Left renal pelvis (tissue), 4 donors: ENCODE data around the gene ABCA4. TPM values are rescaled to one million over a fixed set of nuclear protein-coding genes. Genes with fewer than 3 reads are reported as not detected.

Experiments
- DNase-seq, 4 donors: peaks; one replicate each; pipeline ENCODE4 v3.0.0-alpha.2; 2013; ENCODE audit warnings: low read depth in 4 of 4, low spot score in 3 of 4
- polyA plus RNA-seq, 4 donors: library from polyadenylated mRNA; unstranded; fragments of 120-200 nt; gene quantifications; one replicate each; pipeline ENCODE4 v1.2.1, GENCODE V29; 2013; ENCODE audit not compliant: insufficient read length in 4 of 4

Gene ABCA4
- polyA plus RNA-seq, 4 donors = 0.46 to 10.8 (median 7.4) TPM

DNA sequence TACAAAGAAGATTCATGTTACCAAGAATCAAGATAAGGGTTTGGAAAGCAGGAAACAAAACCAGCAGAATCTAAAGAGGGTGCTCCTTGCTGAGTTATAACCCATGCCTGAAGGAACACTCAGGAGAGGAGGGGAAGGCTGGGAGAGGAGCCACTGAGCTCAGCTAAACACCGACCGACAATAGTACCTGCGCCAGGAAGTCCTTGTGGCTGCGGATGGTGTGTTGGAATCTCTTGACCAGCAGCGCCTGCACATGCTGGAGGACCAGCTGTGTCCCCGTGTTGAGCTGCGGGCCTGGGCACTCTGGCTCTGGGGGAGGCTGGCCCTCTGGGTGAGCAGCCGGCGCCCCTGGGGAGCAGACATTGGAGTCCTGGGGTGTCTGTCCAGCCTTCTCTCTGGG lies 89.4 kb downstream of the ABCA4 start:
- no peak for DNase-seq

DNA sequence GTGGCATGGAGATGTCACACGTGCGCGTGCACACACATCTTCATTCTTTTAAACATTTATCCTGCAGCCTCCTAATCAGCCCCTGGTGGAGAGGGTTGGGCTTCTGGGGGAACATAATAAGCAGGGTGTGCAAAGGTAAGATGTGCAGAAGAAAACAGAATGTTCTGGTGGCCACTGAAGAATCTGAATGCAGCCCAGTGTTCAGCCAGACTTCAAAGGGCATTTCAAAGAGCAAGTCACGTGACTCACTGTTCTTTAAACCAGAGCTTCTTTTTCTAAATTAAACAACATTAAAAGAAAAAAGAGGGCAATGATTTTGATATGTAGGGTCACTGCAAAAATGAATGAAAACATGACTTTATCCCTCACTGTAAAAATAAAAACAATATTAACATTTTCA lies 89.8 kb downstream of the ABCA4 start:
- DNase-seq = no peak

DNA sequence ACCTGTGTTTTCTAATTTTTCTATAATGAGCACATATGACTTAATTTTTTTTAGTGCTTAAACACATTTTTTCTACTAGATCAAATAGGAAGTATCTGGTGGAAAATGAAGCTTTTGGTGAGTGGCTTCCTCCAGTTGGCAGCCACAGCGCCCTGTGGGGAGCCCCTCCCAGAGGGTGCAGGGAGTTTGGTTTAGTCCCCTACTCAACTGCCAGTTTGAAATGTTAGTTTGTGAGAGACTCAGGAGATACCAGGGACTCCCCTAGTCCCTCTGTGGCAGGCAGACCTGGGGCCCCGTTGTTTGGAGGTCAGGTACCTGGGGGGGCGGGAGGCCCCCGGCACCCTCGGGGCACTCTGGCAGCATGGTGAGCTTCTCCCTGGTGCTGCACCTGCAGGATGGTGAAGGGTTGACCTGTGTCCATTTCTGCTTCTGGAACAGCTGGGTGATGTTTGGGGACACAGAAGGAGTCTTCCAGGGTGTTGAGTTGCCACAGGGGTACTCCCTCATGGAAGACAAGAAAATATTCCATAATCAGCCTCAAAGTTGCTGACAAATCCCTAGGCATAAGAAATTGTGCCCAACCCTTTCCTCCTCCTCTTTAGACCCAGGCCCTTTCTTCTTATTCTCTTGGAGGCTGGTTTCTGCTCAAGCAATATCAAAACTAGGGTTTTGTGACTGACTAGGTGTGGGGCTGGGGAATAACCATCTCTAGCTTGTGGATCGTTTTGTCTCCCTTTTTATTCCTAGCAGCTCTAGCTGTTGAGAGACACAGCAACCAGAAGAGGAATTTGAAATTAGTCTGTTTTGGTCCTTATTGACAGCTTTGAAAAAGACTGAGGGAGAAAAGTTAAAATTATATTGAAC lies 91.6 kb downstream of the ABCA4 start:
- no peak for DNase-seq

DNA sequence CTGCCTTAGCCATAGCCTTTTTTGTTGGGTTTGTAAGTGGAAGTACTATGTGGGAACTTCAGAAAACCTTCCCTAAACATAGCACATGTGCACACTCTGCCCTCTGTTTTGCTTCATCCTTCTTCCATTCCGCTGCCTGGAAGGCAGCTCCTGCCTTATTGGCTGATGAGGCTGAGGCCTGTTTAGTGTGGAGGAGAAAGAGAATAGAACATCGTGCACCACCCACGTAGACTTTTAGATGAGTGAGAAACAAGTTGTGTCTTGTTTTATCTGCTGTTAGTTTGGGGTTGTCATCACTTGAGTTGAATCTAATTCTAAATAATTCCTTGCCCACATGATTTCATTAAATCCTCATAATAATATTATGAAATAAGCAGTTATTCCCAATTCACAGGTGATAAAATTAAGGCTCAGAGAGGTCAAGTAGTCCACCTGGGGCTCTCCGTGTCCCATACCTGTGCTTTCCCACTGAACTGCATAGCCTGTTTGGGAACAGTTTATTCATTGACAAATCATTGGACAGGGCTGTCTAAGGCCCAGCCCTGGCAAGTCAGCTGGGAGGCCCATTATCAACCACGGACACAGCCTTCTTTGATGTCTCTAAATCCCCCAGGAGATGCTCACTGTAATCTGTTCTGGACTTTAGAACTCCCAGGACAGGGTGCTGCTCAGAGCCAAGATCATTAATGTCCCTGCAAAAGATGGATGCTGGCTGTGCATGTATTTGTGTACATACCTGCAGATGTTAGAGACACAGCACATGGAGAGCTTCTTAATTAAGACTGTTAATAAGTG lies 93.0 kb downstream of the ABCA4 start:
- no peak for DNase-seq

GRCh38 chr1:94026619-94027380 lies 94.1 kb downstream of the ABCA4 start:
- no peak for DNase-seq

DNA sequence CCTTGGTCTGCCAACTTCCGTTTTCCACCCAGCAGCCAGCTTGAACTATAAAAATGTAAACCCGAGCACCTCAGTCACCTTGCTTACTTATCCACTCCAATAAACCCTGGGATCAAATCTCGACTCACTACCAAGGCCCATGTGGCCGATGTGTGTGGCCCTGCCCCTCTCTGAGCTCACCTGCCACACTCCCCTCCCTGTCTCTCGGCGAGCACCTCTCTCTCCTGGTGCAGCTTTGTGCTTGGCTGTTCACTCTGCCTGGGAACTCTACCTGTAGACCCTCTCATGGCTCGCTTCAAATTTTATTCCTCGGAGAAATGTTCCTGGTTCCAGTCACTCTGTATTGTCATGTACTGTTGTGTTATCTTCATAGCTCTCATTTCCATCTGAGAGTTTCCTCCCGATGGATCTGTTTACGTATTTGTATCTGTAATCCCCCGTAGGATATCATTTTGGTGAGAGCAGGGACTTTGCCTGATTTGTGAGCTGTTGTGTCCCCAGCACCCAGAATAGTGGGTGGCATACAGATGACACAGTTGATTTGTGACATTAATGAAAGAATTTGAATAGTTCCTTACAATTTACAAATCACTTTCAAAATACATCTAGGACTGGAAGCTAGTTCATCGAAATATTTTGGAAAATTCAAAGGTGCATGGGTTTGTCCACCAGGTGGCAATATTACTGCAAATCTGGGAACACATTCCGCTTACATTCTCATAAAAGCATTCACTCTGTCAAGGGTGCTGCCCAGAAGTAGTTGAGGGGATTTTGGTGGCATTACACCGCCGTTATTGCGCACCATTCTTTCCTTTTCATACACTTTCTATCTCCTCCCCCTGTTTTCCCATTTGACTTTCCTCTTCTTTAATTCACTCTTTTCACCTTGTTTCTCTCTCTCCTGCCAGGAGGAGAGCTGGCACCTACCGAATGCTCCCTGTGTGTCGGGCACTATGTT lies 95.3 kb downstream of the ABCA4 start:
- DNase-seq = peak in 1 of 4 donors; percentile 40

DNA sequence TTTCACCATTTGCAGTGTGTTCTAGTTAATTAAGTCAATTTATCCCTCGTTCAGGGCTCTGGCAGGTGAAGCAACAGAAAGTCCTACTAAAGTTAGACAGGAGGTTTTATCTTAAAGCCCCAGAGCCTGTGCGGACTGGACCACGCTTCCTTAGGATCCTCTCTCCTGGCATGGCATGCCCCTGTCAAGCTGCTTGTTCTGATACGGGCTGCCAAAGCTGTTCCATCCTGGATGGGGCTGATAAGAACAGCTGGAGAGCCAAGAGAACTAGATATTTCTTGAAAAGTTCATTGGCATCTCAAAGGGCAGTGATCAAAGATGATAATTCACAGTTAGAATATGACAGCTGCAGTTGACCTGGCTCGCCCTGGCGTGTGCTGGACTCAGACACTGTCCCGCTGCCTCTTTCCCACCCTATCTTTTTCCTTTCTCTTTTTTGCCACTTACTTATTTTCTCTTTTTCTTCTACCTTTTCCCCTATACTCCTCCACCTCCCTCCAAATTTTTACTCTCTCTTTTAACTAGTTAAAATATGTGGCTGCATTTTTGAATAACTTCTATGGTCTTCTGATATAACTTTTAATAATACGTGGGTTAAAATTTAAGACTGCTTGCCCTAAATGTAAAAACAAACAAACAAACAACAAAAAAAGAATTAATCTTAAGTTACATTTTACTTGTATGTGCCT lies 96.7 kb downstream of the ABCA4 start:
- no peak for DNase-seq

DNA sequence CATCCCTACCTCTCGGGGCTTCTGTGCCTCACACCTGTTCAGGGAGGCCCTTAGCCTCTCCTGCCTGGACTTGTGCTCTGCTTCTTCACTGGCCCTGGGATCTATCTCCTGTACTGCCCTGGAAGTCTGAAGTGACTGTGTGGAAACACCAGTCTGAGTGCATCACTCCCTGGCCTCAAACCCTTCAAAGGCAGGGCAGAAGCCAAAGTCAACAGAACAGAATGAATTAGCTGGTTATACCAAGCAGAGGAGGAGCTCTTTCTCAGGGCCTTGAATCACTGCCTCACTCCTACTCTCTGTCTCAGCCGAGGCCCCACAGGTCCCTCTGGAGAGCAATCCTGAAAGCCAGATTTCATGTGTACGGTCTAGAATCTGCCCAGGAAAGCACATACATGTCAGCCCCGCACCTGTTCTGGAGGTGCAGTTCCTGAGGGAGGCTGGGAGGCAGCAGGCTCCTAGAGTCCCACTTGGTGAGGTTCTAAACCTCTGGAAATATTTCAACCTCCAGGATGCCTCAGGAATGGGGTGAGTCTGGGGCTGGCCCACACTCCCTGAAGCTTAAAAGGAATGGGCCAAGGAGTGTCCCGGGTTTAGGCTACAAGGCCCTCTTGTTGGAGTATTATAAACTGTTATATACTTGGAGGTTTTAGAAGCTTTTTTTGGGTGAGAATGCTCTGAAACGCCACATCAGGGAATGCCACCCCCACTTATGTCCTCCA lies 98.3 kb downstream of the ABCA4 start:
- DNase-seq = no peak

GRCh38 chr1:94020764-94021579 lies 100.0 kb downstream of the ABCA4 start:
- no peak for DNase-seq

GRCh38 chr1:94019327-94019726 lies 101.6 kb downstream of the ABCA4 start:
- DNase-seq = no peak

GRCh38 chr1:94017155-94017829 lies 103.7 kb downstream of the ABCA4 start:
- no peak for DNase-seq

- no peak for DNase-seq
Measured at GRCh38 chr1:94015489-94015817, 105.5 kb downstream of the ABCA4 start.

GRCh38 chr1:94014635-94015488 lies 106.1 kb downstream of the ABCA4 start:
- no peak for DNase-seq

- no peak for DNase-seq
Measured at GRCh38 chr1:94014087-94014486, 106.9 kb downstream of the ABCA4 start.

DNA sequence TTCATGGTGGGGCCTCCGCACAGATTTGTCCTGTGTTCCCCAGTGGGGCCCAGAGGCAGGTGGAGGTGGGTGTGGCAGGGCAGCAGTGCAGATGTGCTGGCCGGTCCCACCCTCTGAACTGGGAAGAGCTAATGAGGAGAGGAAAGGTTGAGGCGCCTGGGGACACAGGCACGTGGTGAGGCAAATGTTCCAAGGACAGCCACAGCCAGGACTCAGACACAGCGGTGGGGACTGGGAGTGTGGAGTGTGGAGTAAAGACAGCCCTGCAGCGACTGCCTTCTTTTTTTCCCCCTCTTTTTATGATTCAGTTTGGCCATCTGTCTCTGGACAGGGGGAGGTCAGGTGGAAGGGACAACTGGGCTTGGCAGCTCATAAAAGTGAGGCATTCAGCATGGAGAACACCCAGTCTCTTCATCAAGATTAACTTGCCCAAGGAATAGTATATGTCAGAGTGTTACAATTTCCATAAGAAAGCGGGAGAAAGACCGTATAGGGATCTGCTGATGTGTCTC lies 107.5 kb downstream of the ABCA4 start:
- no peak for DNase-seq

GRCh38 chr1:94012708-94013366 lies 108.1 kb downstream of the ABCA4 start:
- DNase-seq = no peak
